HepG2 (cell line): ENCODE measurements around the gene ANXA3. TPM values are rescaled to one million over a fixed set of nuclear protein-coding genes. Genes with fewer than 3 reads are reported as not detected.

Source experiments
- ATF7 ChIP-seq, 2 experiments: fragments of 450-650 bp in 1 of 2; sonication (generic) in 1 of 2; formaldehyde crosslinking in 1 of 2; IDR thresholded peaks; 2 replicates each; pipeline versions ENCODE4 v1.4.0 to v1.6.1; 2016 to 2020; ENCODE audit warnings: antibody characterized with exemption in 1 of 2, mild to moderate bottlenecking in 1 of 2, missing genetic modification reagents in 1 of 2
- BCL6 ChIP-seq: IDR thresholded peaks from 2 replicates; pipeline ENCODE4 v1.6.1; 2016; ENCODE audit warnings: missing genetic modification reagents, missing compliant biosample characterization
- GATAD2A ChIP-seq: IDR thresholded peaks from 2 replicates; pipeline ENCODE4 v1.6.1; 2016
- RARG ChIP-seq: sonication (generic); formaldehyde crosslinking; IDR thresholded peaks from 2 replicates; pipeline ENCODE4 v1.4.0; 2020; ENCODE audit warnings: low read depth, mild to moderate bottlenecking, missing genetic modification reagents
- RXRB ChIP-seq: IDR thresholded peaks from 2 replicates; pipeline ENCODE4 v1.6.1; 2016; ENCODE audit warnings: borderline replicate concordance, missing genetic modification reagents, missing compliant biosample characterization
- SSRP1 ChIP-seq: IDR thresholded peaks from 2 replicates; pipeline ENCODE4 v1.6.1; 2016; ENCODE audit warnings: control low read depth
- TCF7L2 ChIP-seq: IDR thresholded peaks from 2 replicates; pipeline ENCODE4 v1.6.1; 2011; ENCODE audit warnings: mild to moderate bottlenecking, low read depth, low read length, moderate library complexity
- TRIM24 ChIP-seq: sonication (generic); formaldehyde crosslinking; IDR thresholded peaks from 2 replicates; pipeline ENCODE4 v1.8.0; 2022; ENCODE audit warnings: mild to moderate bottlenecking, missing genetic modification reagents
- ZBTB20 ChIP-seq: sonication (generic); formaldehyde crosslinking; IDR thresholded peaks from 2 replicates; pipeline ENCODE4 v1.8.1; 2023; ENCODE audit warnings: missing genetic modification reagents, low read depth, mild to moderate bottlenecking, borderline replicate concordance
- ZBTB8A ChIP-seq: sonication (generic); formaldehyde crosslinking; IDR thresholded peaks from 2 replicates; pipeline ENCODE4 v1.4.0; 2020; ENCODE audit warnings: mild to moderate bottlenecking, low read depth, missing genetic modification reagents, borderline replicate concordance
- ZNF572 ChIP-seq: sonication (generic); formaldehyde crosslinking; IDR thresholded peaks from 2 replicates; pipeline ENCODE4 v1.5.1; 2020; ENCODE audit warnings: mild to moderate bottlenecking, missing genetic modification reagents
- ZNF672 ChIP-seq: sonication (generic); formaldehyde crosslinking; IDR thresholded peaks from 2 replicates; pipeline ENCODE4 v1.8.1; 2022; ENCODE audit warnings: missing genetic modification reagents
- ZNF678 ChIP-seq: sonication (generic); formaldehyde crosslinking; IDR thresholded peaks from 2 replicates; pipeline ENCODE4 v1.4.0; 2020; ENCODE audit warnings: mild to moderate bottlenecking, missing genetic modification reagents
- ZNF772 ChIP-seq: sonication (generic); formaldehyde crosslinking; IDR thresholded peaks from 2 replicates; pipeline ENCODE4 v1.5.0; 2020; ENCODE audit warnings: mild to moderate bottlenecking, missing genetic modification reagents
- polyA plus RNA-seq, 8 experiments: library from polyadenylated mRNA; depleted of rRNA in 3 of 8; stranded (reverse) in 7 of 8; unstranded in 1 of 8; fragments of >200 nt; fragmentation: Illumina TruSeq in 4 of 8; extraction: Trizol in 4 of 8; gene quantifications; 2 replicates each; pipeline versions ENCODE4 v1.2.1 to v1.2.3, GENCODE V29; 2011 to 2016; ENCODE audit warnings: low read depth in 4 of 8, missing spikeins in 1 of 8, mixed read lengths in 1 of 8; ENCODE audit not compliant: insufficient read depth in 1 of 8
- total RNA-seq, 5 experiments: library from RNA; depleted of rRNA; stranded (reverse); fragments of >200 nt; fragmentation: Illumina TruSeq; extraction: Trizol; gene quantifications; 2 replicates each; pipeline ENCODE4 v1.2.3, GENCODE V29; 2016; ENCODE audit warnings: low read depth in 1 of 5
- TF ChIP-seq, protein P1 (sequence below): sonication (generic); formaldehyde crosslinking; IDR thresholded peaks from 2 replicates; pipeline ENCODE4 v1.4.0; 2020; ENCODE audit warnings: missing genetic modification reagents
- TF ChIP-seq, protein P2 (sequence below): fragments of 450-650 bp; IDR thresholded peaks from 2 replicates; pipeline ENCODE4 v1.6.1; 2017
- TF ChIP-seq, protein P3 (sequence below): sonication (generic); formaldehyde crosslinking; IDR thresholded peaks from 2 replicates; pipeline ENCODE4 v1.5.1; 2020; ENCODE audit warnings: missing genetic modification reagents, mild to moderate bottlenecking, borderline replicate concordance
- TF ChIP-seq, protein P4 (sequence below): sonication (generic); formaldehyde crosslinking; IDR thresholded peaks from 2 replicates; pipeline ENCODE4 v1.5.1; 2020; ENCODE audit warnings: mild to moderate bottlenecking, missing genetic modification reagents
- TF ChIP-seq, protein P5 (sequence below): sonication (generic); formaldehyde crosslinking; IDR thresholded peaks from 2 replicates; pipeline ENCODE4 v1.4.0; 2020; ENCODE audit warnings: mild to moderate bottlenecking, low read depth, missing genetic modification reagents

The ANXA3 gene
- total and polyA plus RNA-seq, 2 of the 13 experiments (the other 11 are each of a cell fraction or from before 2014, with no cell fraction given), result 6.5 to 6.9 TPM

DNA sequence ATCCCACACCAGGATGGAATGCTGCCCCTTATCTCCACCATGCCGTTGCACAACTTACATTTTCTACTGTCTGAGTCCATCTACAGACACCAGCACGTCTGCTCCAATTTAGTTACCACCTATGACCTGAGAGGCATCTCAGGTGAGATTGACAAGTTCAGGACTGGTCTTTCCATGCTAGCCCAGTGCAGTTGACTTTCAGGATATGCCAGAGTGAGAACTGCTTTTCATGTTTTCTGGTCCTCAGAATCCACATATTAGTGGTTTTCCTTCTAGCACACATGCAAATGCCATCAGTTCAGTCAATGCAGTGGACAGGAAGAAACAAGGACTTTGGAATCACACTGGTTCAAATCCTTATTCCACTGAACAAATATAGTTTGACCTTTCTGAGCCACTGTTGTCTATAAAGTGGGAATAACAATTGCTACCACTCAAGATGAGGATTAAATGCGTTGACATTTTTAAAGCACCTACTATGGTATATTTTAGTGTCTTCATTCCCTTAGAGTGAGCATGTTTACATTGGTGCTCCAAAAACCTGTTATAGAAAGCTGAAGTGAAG is 38.1 kb upstream of the ANXA3 start (continued):
- TF ChIP-seq, protein P1, sequence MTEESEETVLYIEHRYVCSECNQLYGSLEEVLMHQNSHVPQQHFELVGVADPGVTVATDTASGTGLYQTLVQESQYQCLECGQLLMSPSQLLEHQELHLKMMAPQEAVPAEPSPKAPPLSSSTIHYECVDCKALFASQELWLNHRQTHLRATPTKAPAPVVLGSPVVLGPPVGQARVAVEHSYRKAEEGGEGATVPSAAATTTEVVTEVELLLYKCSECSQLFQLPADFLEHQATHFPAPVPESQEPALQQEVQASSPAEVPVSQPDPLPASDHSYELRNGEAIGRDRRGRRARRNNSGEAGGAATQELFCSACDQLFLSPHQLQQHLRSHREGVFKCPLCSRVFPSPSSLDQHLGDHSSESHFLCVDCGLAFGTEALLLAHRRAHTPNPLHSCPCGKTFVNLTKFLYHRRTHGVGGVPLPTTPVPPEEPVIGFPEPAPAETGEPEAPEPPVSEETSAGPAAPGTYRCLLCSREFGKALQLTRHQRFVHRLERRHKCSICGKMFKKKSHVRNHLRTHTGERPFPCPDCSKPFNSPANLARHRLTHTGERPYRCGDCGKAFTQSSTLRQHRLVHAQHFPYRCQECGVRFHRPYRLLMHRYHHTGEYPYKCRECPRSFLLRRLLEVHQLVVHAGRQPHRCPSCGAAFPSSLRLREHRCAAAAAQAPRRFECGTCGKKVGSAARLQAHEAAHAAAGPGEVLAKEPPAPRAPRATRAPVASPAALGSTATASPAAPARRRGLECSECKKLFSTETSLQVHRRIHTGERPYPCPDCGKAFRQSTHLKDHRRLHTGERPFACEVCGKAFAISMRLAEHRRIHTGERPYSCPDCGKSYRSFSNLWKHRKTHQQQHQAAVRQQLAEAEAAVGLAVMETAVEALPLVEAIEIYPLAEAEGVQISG (CRISPR knock-in tag), result no peak
- peak; percentile 80 for TF ChIP-seq BCL6 (CRISPR knock-in tag)
- peak; percentile 81; the same call in 1 of the 2 replicates for TF ChIP-seq ZBTB20 (CRISPR knock-in tag)
- TF ChIP-seq, protein P2, sequence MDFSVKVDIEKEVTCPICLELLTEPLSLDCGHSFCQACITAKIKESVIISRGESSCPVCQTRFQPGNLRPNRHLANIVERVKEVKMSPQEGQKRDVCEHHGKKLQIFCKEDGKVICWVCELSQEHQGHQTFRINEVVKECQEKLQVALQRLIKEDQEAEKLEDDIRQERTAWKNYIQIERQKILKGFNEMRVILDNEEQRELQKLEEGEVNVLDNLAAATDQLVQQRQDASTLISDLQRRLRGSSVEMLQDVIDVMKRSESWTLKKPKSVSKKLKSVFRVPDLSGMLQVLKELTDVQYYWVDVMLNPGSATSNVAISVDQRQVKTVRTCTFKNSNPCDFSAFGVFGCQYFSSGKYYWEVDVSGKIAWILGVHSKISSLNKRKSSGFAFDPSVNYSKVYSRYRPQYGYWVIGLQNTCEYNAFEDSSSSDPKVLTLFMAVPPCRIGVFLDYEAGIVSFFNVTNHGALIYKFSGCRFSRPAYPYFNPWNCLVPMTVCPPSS, result no peak
- no peak for TF ChIP-seq ZNF772 (CRISPR knock-in tag)
- TF ChIP-seq ZNF678, result no peak
- TF ChIP-seq ZNF672 (CRISPR knock-in tag), result 0 out of 2 replicates have a peak, but pooled peaks have one; percentile 31
- TF ChIP-seq, protein P3, sequence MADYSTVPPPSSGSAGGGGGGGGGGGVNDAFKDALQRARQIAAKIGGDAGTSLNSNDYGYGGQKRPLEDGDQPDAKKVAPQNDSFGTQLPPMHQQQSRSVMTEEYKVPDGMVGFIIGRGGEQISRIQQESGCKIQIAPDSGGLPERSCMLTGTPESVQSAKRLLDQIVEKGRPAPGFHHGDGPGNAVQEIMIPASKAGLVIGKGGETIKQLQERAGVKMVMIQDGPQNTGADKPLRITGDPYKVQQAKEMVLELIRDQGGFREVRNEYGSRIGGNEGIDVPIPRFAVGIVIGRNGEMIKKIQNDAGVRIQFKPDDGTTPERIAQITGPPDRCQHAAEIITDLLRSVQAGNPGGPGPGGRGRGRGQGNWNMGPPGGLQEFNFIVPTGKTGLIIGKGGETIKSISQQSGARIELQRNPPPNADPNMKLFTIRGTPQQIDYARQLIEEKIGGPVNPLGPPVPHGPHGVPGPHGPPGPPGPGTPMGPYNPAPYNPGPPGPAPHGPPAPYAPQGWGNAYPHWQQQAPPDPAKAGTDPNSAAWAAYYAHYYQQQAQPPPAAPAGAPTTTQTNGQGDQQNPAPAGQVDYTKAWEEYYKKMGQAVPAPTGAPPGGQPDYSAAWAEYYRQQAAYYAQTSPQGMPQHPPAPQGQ, result no peak
- no peak for TF ChIP-seq ZBTB8A
- TF ChIP-seq ZNF572 (CRISPR knock-in tag), result no peak
- TF ChIP-seq TRIM24 (CRISPR knock-in tag), result no peak
- TF ChIP-seq, protein P4, sequence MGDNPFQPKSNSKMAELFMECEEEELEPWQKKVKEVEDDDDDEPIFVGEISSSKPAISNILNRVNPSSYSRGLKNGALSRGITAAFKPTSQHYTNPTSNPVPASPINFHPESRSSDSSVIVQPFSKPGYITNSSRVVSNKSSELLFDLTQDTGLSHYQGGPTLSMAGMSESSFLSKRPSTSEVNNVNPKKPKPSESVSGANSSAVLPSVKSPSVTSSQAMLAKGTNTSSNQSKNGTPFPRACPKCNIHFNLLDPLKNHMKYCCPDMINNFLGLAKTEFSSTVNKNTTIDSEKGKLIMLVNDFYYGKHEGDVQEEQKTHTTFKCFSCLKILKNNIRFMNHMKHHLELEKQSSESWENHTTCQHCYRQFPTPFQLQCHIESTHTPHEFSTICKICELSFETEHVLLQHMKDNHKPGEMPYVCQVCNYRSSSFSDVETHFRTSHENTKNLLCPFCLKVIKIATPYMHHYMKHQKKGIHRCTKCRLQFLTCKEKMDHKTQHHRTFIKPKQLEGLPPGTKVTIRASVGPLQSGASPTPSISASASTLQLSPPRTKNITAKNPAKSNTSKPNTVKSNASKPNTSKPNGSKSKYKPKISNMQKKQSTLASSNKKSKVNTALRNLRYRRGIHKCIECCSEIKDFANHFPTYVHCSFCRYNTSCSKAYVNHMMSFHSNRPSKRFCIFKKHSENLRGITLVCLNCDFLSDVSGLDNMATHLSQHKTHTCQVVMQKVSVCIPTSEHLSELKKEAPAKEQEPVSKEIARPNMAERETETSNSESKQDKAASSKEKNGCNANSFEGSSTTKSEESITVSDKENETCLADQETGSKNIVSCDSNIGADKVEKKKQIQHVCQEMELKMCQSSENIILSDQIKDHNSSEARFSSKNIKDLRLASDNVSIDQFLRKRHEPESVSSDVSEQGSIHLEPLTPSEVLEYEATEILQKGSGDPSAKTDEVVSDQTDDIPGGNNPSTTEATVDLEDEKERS (CRISPR knock-in tag), result peak; percentile 86
- peak; percentile 46; the same call in 1 of the 2 replicates for TF ChIP-seq RXRB (CRISPR knock-in tag)
- TF ChIP-seq TCF7L2, result no peak
- TF ChIP-seq GATAD2A (CRISPR knock-in tag), result 0 out of 2 replicates have a peak, but pooled peaks have one; percentile 64
- no peak for TF ChIP-seq RARG
- TF ChIP-seq SSRP1 (CRISPR knock-in tag), result no peak
- TF ChIP-seq ATF7 (IDR thresholded peaks at IDR 0.05), result no peak
- TF ChIP-seq ATF7 (CRISPR knock-in tag; IDR thresholded peaks at IDR 0.05), result no peak
- TF ChIP-seq, protein P5, sequence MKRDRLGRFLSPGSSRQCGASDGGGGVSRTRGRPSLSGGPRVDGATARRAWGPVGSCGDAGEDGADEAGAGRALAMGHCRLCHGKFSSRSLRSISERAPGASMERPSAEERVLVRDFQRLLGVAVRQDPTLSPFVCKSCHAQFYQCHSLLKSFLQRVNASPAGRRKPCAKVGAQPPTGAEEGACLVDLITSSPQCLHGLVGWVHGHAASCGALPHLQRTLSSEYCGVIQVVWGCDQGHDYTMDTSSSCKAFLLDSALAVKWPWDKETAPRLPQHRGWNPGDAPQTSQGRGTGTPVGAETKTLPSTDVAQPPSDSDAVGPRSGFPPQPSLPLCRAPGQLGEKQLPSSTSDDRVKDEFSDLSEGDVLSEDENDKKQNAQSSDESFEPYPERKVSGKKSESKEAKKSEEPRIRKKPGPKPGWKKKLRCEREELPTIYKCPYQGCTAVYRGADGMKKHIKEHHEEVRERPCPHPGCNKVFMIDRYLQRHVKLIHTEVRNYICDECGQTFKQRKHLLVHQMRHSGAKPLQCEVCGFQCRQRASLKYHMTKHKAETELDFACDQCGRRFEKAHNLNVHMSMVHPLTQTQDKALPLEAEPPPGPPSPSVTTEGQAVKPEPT, result no peak
